Nephron progenitor cell (in vitro differentiated cells): ENCODE data around the gene WDR54.

Source experiments
- DNase-seq: peaks from one replicate; pipeline ENCODE4 v3.0.0; 2021
- H3K27ac Mint-ChIP-seq: 2 replicates; pipeline ENCODE4 v1.8.0; 2021; ENCODE audit warnings: mild to moderate bottlenecking, moderate library complexity, mixed read lengths
- H3K27me3 Mint-ChIP-seq: 2 replicates; pipeline ENCODE4 v1.8.0; 2021; ENCODE audit warnings: mild to moderate bottlenecking, low read depth, mixed read lengths; ENCODE audit not compliant: poor library complexity
- H3K36me3 Mint-ChIP-seq: 2 replicates; pipeline ENCODE4 v1.8.0; 2021; ENCODE audit warnings: low read depth, mixed read lengths
- H3K4me1 Mint-ChIP-seq: 2 replicates; pipeline ENCODE4 v1.8.0; 2021; ENCODE audit warnings: mixed read lengths
- H3K4me3 Mint-ChIP-seq: 2 replicates; pipeline ENCODE4 v1.8.0; 2021; ENCODE audit warnings: mild to moderate bottlenecking, moderate library complexity, mixed read lengths
- H3K9me3 Mint-ChIP-seq: 2 replicates; pipeline ENCODE4 v1.8.0; 2021; ENCODE audit warnings: mild to moderate bottlenecking, moderate library complexity, mixed read lengths
- TF ChIP-seq, protein P1 (sequence below): fragments of 200-600 bp; sonication (generic); IDR thresholded peaks from 2 replicates; pipeline ENCODE4 v1.5.0; 2021; ENCODE audit warnings: antibody characterized with exemption

WDR54 gene

GRCh38 chr2:74393525-74393924 is 28.0 kb upstream of the WDR54 start:
- Mint-ChIP-seq H3K9me3 (no peaks in the 10 kb centered on the region), H3K27ac (no peak overlapping the region), H3K4me3 (no peak overlapping the region), H3K36me3 (no peaks in the 10 kb centered on the region), H3K4me1 (peaks cover 5% of the 10 kb centered on the region), H3K27me3 (peaks cover 21% of the 10 kb centered on the region)
- TF ChIP-seq, protein P1, sequence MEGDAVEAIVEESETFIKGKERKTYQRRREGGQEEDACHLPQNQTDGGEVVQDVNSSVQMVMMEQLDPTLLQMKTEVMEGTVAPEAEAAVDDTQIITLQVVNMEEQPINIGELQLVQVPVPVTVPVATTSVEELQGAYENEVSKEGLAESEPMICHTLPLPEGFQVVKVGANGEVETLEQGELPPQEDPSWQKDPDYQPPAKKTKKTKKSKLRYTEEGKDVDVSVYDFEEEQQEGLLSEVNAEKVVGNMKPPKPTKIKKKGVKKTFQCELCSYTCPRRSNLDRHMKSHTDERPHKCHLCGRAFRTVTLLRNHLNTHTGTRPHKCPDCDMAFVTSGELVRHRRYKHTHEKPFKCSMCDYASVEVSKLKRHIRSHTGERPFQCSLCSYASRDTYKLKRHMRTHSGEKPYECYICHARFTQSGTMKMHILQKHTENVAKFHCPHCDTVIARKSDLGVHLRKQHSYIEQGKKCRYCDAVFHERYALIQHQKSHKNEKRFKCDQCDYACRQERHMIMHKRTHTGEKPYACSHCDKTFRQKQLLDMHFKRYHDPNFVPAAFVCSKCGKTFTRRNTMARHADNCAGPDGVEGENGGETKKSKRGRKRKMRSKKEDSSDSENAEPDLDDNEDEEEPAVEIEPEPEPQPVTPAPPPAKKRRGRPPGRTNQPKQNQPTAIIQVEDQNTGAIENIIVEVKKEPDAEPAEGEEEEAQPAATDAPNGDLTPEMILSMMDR, result no peak
- no peak for DNase-seq

- Mint-ChIP-seq H3K36me3 (no peaks in the 10 kb centered on the region), H3K4me3 (no peak overlapping the region), H3K4me1 (peaks cover 5% of the 10 kb centered on the region), H3K9me3 (no peaks in the 10 kb centered on the region), H3K27me3 (peaks cover 24% of the 10 kb centered on the region), H3K27ac (no peak overlapping the region)
- no peak for DNase-seq
- TF ChIP-seq, protein P1, result no peak
Observed at GRCh38 chr2:74396149-74396548, 25.4 kb upstream of the WDR54 start.

GRCh38 chr2:74399785-74400184 is 21.7 kb upstream of the WDR54 start:
- H3K27me3 Mint-ChIP-seq, result peaks cover 22% of the 10 kb centered on the region
- no peak for DNase-seq
- no peaks in the 10 kb centered on the region for H3K9me3 Mint-ChIP-seq
- no peaks in the 10 kb centered on the region for H3K36me3 Mint-ChIP-seq
- H3K4me3 Mint-ChIP-seq, result no peak overlapping the region
- no peak overlapping the region for H3K27ac Mint-ChIP-seq
- TF ChIP-seq, protein P1, result peak; percentile 63
- peaks cover 5% of the 10 kb centered on the region for H3K4me1 Mint-ChIP-seq

GRCh38 chr2:74401891-74402290 is 19.6 kb upstream of the WDR54 start:
- Mint-ChIP-seq H3K9me3 (no peaks in the 10 kb centered on the region), H3K36me3 (no peaks in the 10 kb centered on the region), H3K4me1 (no peaks in the 10 kb centered on the region), H3K27me3 (peaks cover 31% of the 10 kb centered on the region), H3K27ac (no peak overlapping the region), H3K4me3 (no peak overlapping the region)
- TF ChIP-seq, protein P1, result no peak
- no peak for DNase-seq

- Mint-ChIP-seq H3K9me3 (no peaks in the 10 kb centered on the region), H3K27ac (no peak overlapping the region), H3K4me3 (no peak overlapping the region), H3K36me3 (peaks cover 4% of the 10 kb centered on the region), H3K4me1 (no peaks in the 10 kb centered on the region), H3K27me3 (peaks cover 50% of the 10 kb centered on the region)
- no peak for DNase-seq
- TF ChIP-seq, protein P1, result no peak
Observed at GRCh38 chr2:74406035-74406434, 15.5 kb upstream of the WDR54 start.

DNA sequence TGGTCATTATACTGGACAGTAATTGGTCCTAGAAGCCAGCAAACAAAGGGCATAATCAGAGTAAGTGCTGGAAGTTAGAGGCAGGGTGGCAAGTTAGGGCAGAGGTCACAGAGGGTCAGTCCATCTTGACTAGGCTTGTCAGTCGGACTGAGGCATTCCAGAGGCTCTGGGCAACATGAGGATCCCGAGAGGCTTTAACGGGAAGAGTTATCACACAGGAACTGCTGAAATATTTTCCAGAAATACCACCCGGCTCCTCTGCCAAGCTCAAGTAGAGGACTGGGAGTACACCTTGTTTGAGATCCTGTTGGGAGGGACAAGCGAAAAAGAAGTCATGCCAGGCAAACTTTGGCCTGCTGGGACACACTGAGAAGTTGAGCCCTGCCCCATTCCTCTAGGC is 13.8 kb upstream of the WDR54 start:
- Mint-ChIP-seq H3K36me3 (peaks cover 4% of the 10 kb centered on the region), H3K9me3 (no peaks in the 10 kb centered on the region)
- TF ChIP-seq, protein P1, result no peak

More for the DNA sequence above, 13.8 kb upstream of the WDR54 start:
- H3K4me1 Mint-ChIP-seq, result no peaks in the 10 kb centered on the region
- H3K27me3 Mint-ChIP-seq, result peaks cover 42% of the 10 kb centered on the region
- DNase-seq, result no peak
- H3K4me3 Mint-ChIP-seq, result no peak overlapping the region
- H3K27ac Mint-ChIP-seq, result no peak overlapping the region
